COR-L47 (cell line): ENCODE measurements around the gene CA10.

Experiments used
- DNase-seq: peaks from one replicate; lab custom pipeline; 2025; lab: John Stamatoyannopoulos, UW

CA10 gene

GRCh38 chr17:51722994-51723393 is 435.5 kb downstream of the CA10 start:
- DNase-seq = no peak

GRCh38 chr17:51721730-51722129 is 436.8 kb downstream of the CA10 start:
- DNase-seq = no peak

GRCh38 chr17:51720439-51720838 is 438.1 kb downstream of the CA10 start:
- no peak for DNase-seq

GRCh38 chr17:51718983-51719382 is 439.5 kb downstream of the CA10 start:
- DNase-seq = no peak

GRCh38 chr17:51711581-51711980 is 446.9 kb downstream of the CA10 start:
- no peak for DNase-seq

- DNase-seq = no peak
Observed at GRCh38 chr17:51710634-51710979, 447.9 kb downstream of the CA10 start.

- DNase-seq = no peak
Observed at GRCh38 chr17:51709694-51710633, 448.6 kb downstream of the CA10 start.

- DNase-seq = no peak
Observed at GRCh38 chr17:51707216-51707615, 451.3 kb downstream of the CA10 start.

GRCh38 chr17:51706093-51706492 is 452.4 kb downstream of the CA10 start:
- no peak for DNase-seq

- no peak for DNase-seq
Observed at GRCh38 chr17:51703361-51704341, 454.9 kb downstream of the CA10 start.

- DNase-seq = no peak
Observed at GRCh38 chr17:51702963-51703360, 455.6 kb downstream of the CA10 start.

GRCh38 chr17:51701501-51701900 is 457.0 kb downstream of the CA10 start:
- no peak for DNase-seq

GRCh38 chr17:51700011-51700760 is 458.3 kb downstream of the CA10 start:
- DNase-seq = no peak

GRCh38 chr17:51699303-51699702 is 459.2 kb downstream of the CA10 start:
- no peak for DNase-seq

- DNase-seq = no peak
Observed at GRCh38 chr17:51692917-51693316, 465.6 kb downstream of the CA10 start.

GRCh38 chr17:51687887-51688286 is 470.6 kb downstream of the CA10 start:
- DNase-seq = no peak

- DNase-seq = no peak
Observed at GRCh38 chr17:51685287-51685909, 473.1 kb downstream of the CA10 start.

GRCh38 chr17:51684214-51684613 is 474.3 kb downstream of the CA10 start:
- no peak for DNase-seq

- no peak for DNase-seq
Observed at GRCh38 chr17:51683291-51683690, 475.2 kb downstream of the CA10 start.

- no peak for DNase-seq
Observed at GRCh38 chr17:51682115-51682514, 476.4 kb downstream of the CA10 start.

- no peak for DNase-seq
Observed at GRCh38 chr17:51677875-51678274, 480.6 kb downstream of the CA10 start.
